ENCODE results near the gene POLA1.
A peak's percentile ranks its signal among the peaks of the same experiment; 100 is the strongest.

The POLA1 gene

GRCh38 chrX:24955372-24955930, 261.7 kb downstream of the POLA1 start:
- Histone ChIP-seq H3K27ac (no peak overlapping the region), H3K4me3 (no peak overlapping the region)

DNA sequence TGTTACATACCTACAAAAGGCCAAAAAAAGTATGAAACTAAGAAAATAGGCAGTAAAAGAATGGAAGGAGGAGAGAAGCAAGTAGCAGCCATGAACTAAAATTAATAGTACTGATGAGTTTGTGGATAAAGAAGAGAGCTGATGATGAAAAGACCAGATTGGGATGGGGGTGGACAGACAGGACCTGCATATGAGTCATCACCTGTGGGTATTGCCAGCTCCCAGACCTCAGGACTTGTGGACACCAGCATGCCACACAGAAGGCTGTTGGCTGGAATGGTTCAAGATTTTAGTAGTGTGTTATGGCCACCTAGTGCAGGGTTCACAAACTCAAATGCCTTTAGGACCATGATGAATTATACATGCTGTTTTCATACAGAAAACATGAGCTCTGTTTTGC, 263.1 kb downstream of the POLA1 start:
- H3K4me3 ChIP-seq = no peak overlapping the region
- no peak overlapping the region for H3K27ac ChIP-seq

DNA sequence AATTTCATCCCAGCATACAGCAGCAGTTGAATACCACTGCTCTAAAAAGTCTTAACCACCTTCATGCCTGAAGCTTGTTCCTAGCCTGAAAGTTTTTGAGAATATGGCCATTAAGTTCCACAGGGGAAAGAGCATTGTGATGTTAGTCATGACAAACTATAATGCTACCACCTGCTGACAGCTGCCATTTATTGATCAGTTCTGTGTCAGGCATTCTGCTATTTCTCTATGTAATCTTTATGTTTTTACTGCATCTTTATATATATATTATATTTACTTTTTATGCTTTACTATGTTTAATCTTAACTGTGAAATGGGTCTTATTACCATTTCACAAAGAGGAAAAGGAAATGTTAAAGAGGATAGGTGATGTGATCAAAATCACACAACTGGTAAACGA, 268.1 kb downstream of the POLA1 start:
- Histone ChIP-seq H3K4me3 (no peak overlapping the region), H3K27ac (no peak overlapping the region)

- Histone ChIP-seq H3K4me3 (no peak overlapping the region), H3K27ac (no peak overlapping the region)
Observed at GRCh38 chrX:24963823-24964222, 270.1 kb downstream of the POLA1 start.

DNA sequence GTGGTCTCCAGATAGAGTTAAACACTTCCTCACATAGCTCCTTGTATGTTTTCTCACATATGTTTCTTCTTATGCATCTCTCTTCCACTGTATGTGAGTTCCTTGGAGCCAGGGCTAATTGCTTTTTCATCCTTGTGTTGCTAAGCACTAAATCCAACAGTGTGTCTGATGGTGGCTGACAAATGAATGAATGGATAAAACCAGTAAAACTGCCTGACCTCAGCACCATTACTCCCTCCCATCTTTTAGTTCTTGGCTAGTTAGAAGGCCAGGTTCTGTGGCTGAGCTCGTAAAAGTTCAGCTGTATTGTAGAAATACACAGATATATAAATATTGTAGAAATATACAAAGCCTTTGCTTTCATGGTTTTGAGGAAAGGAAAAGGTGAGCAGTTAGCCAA, 271.7 kb downstream of the POLA1 start:
- Histone ChIP-seq H3K27ac (no peak overlapping the region), H3K4me3 (no peak overlapping the region)

GRCh38 chrX:24969812-24970211, 276.1 kb downstream of the POLA1 start:
- H3K4me3 ChIP-seq = no peak overlapping the region

DNA sequence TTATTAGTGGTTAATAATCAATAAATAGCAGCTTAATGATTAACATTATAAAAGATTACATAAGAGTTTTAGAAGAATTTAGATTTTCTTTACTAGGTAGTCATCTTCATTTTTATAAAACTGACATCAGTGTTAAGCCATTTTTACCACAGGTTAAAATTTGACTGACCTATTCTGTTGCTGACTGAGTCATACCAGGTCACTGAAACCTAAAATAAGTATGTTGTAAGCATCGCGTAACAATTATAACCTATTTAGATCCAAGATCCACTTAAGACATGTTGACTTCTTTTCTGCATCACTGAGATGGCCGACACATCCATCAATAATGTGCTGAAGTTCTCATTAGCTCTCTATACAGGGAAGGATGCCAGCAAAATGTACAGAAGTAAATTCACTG, 285.4 kb downstream of the POLA1 start:
- H3K4me3 ChIP-seq = no peak overlapping the region
- no peak overlapping the region for H3K27ac ChIP-seq

More at GRCh38 chrX:24969812-24970211, 276.1 kb downstream of the POLA1 start:
- no peak overlapping the region for H3K27ac ChIP-seq

DNA sequence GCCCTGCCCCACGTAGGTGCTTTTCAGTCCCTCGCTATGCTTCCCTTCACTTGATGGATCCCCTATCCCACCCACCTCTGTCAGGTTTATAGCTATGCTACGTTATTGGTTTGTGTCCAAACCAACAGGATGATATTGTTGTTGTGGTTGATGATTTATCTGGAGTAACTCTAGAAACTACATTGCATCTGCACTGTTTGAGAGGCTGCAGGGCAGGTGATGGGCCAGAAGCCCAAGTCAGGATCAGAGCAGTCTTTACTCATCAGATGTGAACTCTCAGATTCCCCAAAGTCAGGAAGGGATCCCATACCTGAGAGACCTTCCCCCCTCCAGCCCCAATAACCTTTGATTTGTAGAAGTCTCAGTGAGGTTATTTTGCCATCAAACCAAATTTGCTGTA, 287.3 kb downstream of the POLA1 start:
- no peak overlapping the region for H3K27ac ChIP-seq

GRCh38 chrX:24982306-24982965, 288.7 kb downstream of the POLA1 start:
- Histone ChIP-seq H3K4me3 (no peak overlapping the region), H3K27ac (no peak overlapping the region)

More for the DNA sequence above, 287.3 kb downstream of the POLA1 start:
- H3K4me3 ChIP-seq = no peak overlapping the region

- H3K4me3 ChIP-seq = no peak overlapping the region
Observed at GRCh38 chrX:24983931-24984330, 290.2 kb downstream of the POLA1 start.

DNA sequence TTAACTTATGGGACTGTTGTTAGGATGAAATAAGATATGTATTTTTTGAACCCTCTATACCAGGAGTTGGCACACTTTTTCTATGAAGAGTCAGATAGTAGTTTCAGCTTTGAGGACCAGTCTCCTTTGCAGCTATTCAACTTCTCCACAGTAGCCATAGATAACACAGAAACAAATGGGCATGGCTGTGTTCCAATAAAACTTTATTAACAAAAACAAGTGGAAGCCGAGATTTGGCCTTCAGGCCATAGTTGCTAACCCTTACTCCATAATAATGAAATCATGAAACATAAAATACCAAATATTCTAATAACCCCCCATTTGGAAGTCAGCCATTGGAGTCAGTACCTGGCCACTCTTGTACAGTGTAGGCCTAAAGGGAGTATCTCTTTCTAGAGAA, 291.4 kb downstream of the POLA1 start:
- H3K4me3 ChIP-seq = no peak overlapping the region
- H3K27ac ChIP-seq = no peak overlapping the region

More at GRCh38 chrX:24983931-24984330, 290.2 kb downstream of the POLA1 start:
- H3K27ac ChIP-seq = no peak overlapping the region

- no peak overlapping the region for H3K27ac ChIP-seq
- H3K4me3 ChIP-seq = no peak overlapping the region
Observed at GRCh38 chrX:24987731-24988130, 294.0 kb downstream of the POLA1 start.

- Histone ChIP-seq H3K27ac (no peak overlapping the region), H3K4me3 (no peak overlapping the region)
Observed at GRCh38 chrX:24988314-24988713, 294.6 kb downstream of the POLA1 start.

GRCh38 chrX:24990535-24990934, 296.8 kb downstream of the POLA1 start:
- Histone ChIP-seq H3K4me3 (no peak overlapping the region), H3K27ac (no peak overlapping the region)

- no peak overlapping the region for H3K4me3 ChIP-seq
- H3K27ac ChIP-seq = no peak overlapping the region
Observed at GRCh38 chrX:24993879-24994278, 300.2 kb downstream of the POLA1 start.

GRCh38 chrX:24996096-24996709, 302.5 kb downstream of the POLA1 start:
- Histone ChIP-seq H3K27ac (no peak overlapping the region), H3K4me3 (no peak overlapping the region)

- no peak overlapping the region for H3K4me3 ChIP-seq
Observed at GRCh38 chrX:24999511-24999910, 305.8 kb downstream of the POLA1 start.

DNA sequence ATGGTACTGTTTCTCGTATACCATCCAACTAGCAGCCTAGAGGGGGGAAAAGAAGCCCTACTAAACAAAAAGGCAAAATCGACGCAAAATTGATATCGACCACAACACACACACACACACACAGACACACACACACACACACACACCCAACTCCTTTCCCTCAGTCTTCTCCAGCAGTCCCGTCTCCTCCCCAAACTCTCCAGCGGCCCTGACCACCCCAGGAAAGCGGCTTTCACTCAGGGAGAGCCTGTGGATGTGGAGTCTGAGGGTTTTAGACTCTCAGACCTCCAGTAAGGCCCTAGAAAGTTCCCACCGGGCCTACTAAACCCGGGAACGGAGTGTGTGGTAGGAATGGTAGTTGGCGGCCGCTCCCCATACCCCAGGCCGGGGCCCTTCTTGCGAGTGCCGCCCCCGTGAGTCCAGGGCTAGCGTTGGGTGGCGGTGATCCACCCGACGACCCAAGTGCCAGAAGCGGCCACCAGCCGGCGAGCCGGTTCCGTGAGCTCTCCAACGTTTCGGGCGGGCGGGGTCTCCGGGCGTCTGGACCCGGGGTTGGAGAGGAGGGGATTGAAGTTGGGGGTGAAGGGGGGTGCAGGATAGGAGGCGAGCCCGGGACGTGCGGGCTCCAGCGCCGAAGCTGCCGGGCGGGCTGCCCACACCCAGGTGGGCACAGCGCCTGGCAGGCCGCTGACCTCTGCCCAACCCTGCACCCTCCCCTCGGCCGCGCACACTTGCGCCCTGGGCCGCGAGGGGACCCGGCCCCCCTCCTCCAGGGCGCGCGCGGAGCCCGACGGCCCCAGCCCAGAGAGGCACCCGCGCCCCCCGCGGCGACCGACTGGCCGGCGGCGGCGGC, 308.3 kb downstream of the POLA1 start:
- no peak overlapping the region for H3K27ac ChIP-seq
- H3K4me3 ChIP-seq = peak overlapping the region in 1 of 7 experiments; percentile 15

More at GRCh38 chrX:24999511-24999910, 305.8 kb downstream of the POLA1 start:
- H3K27ac ChIP-seq = no peak overlapping the region

DNA sequence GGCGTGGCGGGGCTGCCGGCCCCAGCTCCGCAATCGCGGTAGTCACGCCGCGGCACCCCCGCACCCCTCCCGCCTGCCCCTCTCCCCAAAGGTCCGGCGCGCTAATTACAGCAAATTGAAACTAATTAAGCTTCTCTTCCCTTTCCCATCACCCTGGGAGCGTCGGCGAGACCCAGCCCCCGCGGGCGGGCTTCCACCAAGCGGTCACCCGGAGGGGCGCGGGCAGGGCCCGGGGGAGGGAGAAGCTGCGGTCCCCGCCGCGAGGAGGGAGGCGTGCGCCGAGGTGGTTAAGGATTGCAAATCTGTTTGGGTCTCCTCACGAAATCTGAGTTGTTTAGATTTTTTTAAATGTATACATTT, 308.9 kb downstream of the POLA1 start:
- Histone ChIP-seq H3K4me3 (peak overlapping the region in 1 of 7 experiments; percentile 15), H3K27ac (no peak overlapping the region)

DNA sequence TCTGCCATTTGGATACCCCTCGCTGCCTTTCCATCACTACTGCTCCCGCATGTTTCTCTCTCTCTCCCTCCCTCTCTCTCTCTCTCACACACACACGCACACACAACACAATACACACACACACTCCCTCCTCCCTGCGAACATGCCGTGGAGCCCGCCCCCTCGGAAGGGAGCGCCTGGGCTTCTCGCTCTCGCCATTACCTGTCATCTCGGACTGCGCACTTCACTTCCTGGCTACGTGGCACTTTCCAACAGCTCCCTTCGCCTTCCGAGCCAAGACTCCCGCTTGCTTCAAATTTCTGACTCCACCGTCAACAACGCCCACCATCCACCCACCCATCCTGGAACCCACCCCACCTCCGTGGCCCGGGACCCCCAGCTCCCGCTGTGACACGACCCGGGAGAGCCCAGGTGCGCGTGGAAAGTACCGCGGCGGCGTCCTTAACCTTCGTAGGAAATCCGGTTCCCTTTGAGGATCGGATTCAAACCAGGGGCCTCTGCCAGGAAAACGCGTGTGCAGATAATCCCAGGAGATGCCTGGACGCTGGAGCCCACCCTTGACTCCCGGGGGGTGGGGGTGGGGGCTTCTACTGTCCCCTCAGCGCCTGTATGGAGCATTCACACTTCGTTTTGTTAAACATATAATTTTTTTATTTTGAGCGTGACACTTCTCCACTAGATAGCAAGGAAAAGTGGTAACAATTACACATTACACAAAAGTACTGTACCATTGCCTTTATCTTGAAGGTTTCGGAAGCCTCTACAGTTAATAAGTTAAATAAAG, 309.5 kb downstream of the POLA1 start:
- H3K4me3 ChIP-seq = no peak overlapping the region
- no peak overlapping the region for H3K27ac ChIP-seq
